GM12878 (cell line): Measurements from ENCODE around the gene CST2.

Source experiments
- ASH2L ChIP-seq: fragments of 300-600, 200-600 bp; sonication (generic); IDR thresholded peaks from 2 replicates; pipeline ENCODE4 v1.6.1; 2017; ENCODE audit warnings: low read depth, mild to moderate bottlenecking, borderline replicate concordance
- BRCA1 ChIP-seq: IDR thresholded peaks from 2 replicates; pipeline ENCODE4 v1.6.1; 2011; ENCODE audit warnings: low read depth, low read length, improper control_type of control experiment
- EGR1 ChIP-seq, 2 experiments: IDR thresholded peaks; 1 replicate in 1 of 2; 2 replicates in 1 of 2; pipeline ENCODE4 v1.6.1; 2011 to 2012; ENCODE audit warnings: low read depth in 2 of 2, low read length in 2 of 2, borderline replicate concordance in 1 of 2, mild to moderate bottlenecking in 1 of 2, moderate library complexity in 1 of 2
- ESRRA ChIP-seq: IDR thresholded peaks from 2 replicates; pipeline ENCODE4 v1.6.1; 2012; ENCODE audit warnings: mild to moderate bottlenecking, low read length, improper control_type of control experiment
- EZH2 ChIP-seq: IDR thresholded peaks from 2 replicates; pipeline ENCODE4 v1.6.1; 2012; ENCODE audit warnings: low read depth, mild to moderate bottlenecking, control low read depth, inconsistent platforms, low read length, borderline replicate concordance; ENCODE audit not compliant: control insufficient read depth
- GABPA ChIP-seq: IDR thresholded peaks from 2 replicates; pipeline ENCODE4 v1.6.1; 2014; ENCODE audit warnings: antibody characterized with exemption, low read depth, mild to moderate bottlenecking, inconsistent platforms
- NFIC ChIP-seq: IDR thresholded peaks from 2 replicates; pipeline ENCODE4 v1.6.1; 2012; ENCODE audit warnings: low read depth, mild to moderate bottlenecking, inconsistent platforms, low read length, moderate library complexity
- POLR2A ChIP-seq: IDR thresholded peaks from 2 replicates; pipeline ENCODE4 v1.6.1; 2011; ENCODE audit warnings: low read depth, mild to moderate bottlenecking, low read length
- RAD21 ChIP-seq: IDR thresholded peaks from 2 replicates; pipeline ENCODE4 v1.6.1; 2011; ENCODE audit warnings: mild to moderate bottlenecking, low read depth, low read length, moderate library complexity; ENCODE audit not compliant: insufficient read depth
- SPI1 ChIP-seq: IDR thresholded peaks from 2 replicates; pipeline ENCODE4 v1.6.1; 2011; ENCODE audit warnings: low read depth, mild to moderate bottlenecking, low read length, moderate library complexity, borderline replicate concordance; ENCODE audit not compliant: insufficient read depth
- WRNIP1 ChIP-seq: IDR thresholded peaks from 2 replicates; pipeline ENCODE4 v1.6.1; 2011; ENCODE audit warnings: low read depth, low read length, improper control_type of control experiment, borderline replicate concordance
- TF ChIP-seq, protein P1 (sequence below), 3 experiments: IDR thresholded peaks in 2 of 3; conservative IDR thresholded peaks in 1 of 3; 2 replicates each; pipeline ENCODE4 v1.5.1; 2011; ENCODE audit warnings: low read depth in 3 of 3, low read length in 3 of 3, mild to moderate bottlenecking in 3 of 3, control low read depth in 2 of 3, moderate library complexity in 2 of 3, inconsistent platforms in 1 of 3, mixed read lengths in 1 of 3; ENCODE audit not compliant: control insufficient read depth in 2 of 3, insufficient read depth in 1 of 3; ENCODE audit errors: extremely low read depth in 1 of 3
- TF ChIP-seq, protein P2 (sequence below): IDR thresholded peaks from 2 replicates; pipeline ENCODE4 v1.6.1; 2011; ENCODE audit warnings: borderline replicate concordance, low read depth, mild to moderate bottlenecking, moderate library complexity, low read length; ENCODE audit not compliant: insufficient read depth, poor library complexity, severe bottlenecking
- TF ChIP-seq, protein P3 (sequence below): IDR thresholded peaks from 2 replicates; pipeline ENCODE4 v1.6.1; 2012; ENCODE audit warnings: mild to moderate bottlenecking, low read depth, low read length

DNA sequence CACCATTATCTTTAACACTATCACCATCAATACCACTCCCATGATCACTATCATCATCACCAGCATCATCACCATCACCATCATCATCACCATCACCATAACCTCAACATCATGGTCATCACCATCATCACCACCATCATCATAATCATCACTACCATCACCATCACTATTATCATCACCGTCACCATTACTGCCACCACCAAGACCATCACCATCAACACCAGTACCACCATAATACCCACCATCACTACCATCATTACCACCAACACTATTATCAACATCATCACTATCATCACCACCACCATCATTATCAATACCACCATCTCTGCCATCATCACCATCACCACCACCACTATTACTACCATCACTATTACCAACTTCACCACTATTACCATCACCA is 43.1 kb downstream of the CST2 start:
- no peak for TF ChIP-seq RAD21
- TF ChIP-seq, protein P1, sequence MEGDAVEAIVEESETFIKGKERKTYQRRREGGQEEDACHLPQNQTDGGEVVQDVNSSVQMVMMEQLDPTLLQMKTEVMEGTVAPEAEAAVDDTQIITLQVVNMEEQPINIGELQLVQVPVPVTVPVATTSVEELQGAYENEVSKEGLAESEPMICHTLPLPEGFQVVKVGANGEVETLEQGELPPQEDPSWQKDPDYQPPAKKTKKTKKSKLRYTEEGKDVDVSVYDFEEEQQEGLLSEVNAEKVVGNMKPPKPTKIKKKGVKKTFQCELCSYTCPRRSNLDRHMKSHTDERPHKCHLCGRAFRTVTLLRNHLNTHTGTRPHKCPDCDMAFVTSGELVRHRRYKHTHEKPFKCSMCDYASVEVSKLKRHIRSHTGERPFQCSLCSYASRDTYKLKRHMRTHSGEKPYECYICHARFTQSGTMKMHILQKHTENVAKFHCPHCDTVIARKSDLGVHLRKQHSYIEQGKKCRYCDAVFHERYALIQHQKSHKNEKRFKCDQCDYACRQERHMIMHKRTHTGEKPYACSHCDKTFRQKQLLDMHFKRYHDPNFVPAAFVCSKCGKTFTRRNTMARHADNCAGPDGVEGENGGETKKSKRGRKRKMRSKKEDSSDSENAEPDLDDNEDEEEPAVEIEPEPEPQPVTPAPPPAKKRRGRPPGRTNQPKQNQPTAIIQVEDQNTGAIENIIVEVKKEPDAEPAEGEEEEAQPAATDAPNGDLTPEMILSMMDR (IDR thresholded peaks at IDR 0.05 in 2 of 3, conservative IDR thresholded peaks at IDR 0.05 in 1 of 3; ENCODE audit: control insufficient read depth in 2 of 3, extremely low read depth in 1 of 3, insufficient read depth in 1 of 3, low read depth in 3 of 3, low read length in 3 of 3): no peak
- no peak for TF ChIP-seq ASH2L
- TF ChIP-seq NFIC: no peak
- TF ChIP-seq SPI1: no peak
- no peak for TF ChIP-seq EZH2
- TF ChIP-seq ESRRA: no peak
- no peak for TF ChIP-seq EGR1 (IDR thresholded peaks at IDR 0.05; ENCODE audit: borderline replicate concordance in 1 of 2, low read depth in 2 of 2, low read length in 2 of 2)
- TF ChIP-seq BRCA1: no peak
- no peak for TF ChIP-seq GABPA
- TF ChIP-seq POLR2A: no peak
- no peak for TF ChIP-seq WRNIP1
- TF ChIP-seq, protein P2, sequence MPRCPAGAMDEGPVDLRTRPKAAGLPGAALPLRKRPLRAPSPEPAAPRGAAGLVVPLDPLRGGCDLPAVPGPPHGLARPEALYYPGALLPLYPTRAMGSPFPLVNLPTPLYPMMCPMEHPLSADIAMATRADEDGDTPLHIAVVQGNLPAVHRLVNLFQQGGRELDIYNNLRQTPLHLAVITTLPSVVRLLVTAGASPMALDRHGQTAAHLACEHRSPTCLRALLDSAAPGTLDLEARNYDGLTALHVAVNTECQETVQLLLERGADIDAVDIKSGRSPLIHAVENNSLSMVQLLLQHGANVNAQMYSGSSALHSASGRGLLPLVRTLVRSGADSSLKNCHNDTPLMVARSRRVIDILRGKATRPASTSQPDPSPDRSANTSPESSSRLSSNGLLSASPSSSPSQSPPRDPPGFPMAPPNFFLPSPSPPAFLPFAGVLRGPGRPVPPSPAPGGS: no peak
- TF ChIP-seq, protein P3, sequence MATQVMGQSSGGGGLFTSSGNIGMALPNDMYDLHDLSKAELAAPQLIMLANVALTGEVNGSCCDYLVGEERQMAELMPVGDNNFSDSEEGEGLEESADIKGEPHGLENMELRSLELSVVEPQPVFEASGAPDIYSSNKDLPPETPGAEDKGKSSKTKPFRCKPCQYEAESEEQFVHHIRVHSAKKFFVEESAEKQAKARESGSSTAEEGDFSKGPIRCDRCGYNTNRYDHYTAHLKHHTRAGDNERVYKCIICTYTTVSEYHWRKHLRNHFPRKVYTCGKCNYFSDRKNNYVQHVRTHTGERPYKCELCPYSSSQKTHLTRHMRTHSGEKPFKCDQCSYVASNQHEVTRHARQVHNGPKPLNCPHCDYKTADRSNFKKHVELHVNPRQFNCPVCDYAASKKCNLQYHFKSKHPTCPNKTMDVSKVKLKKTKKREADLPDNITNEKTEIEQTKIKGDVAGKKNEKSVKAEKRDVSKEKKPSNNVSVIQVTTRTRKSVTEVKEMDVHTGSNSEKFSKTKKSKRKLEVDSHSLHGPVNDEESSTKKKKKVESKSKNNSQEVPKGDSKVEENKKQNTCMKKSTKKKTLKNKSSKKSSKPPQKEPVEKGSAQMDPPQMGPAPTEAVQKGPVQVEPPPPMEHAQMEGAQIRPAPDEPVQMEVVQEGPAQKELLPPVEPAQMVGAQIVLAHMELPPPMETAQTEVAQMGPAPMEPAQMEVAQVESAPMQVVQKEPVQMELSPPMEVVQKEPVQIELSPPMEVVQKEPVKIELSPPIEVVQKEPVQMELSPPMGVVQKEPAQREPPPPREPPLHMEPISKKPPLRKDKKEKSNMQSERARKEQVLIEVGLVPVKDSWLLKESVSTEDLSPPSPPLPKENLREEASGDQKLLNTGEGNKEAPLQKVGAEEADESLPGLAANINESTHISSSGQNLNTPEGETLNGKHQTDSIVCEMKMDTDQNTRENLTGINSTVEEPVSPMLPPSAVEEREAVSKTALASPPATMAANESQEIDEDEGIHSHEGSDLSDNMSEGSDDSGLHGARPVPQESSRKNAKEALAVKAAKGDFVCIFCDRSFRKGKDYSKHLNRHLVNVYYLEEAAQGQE: no peak
